Suprapubic skin (tissue), 4 donors: ENCODE measurements around the gene ADAM29. TPM values are rescaled to one million over a fixed set of nuclear protein-coding genes. Genes with fewer than 3 reads are reported as not detected.
"Not testable (repeated sequence)": the region's sequence is repeated elsewhere in the genome, so short reads cannot be mapped to it uniquely, and the experiment has no call there.

ENCODE experiments used
- DNase-seq, 2 donors: peaks; one replicate each; pipeline ENCODE4 v3.0.0-alpha.2; 2019; ENCODE audit warnings: low spot score in 2 of 2
- H3K27ac ChIP-seq: fragments of 200-600 bp; sonication (generic); one replicate; pipeline ENCODE4 v1.5.1; 2019
- H3K27me3 ChIP-seq: fragments of 200-600 bp; sonication (generic); one replicate; pipeline ENCODE4 v1.5.1; 2019
- H3K36me3 ChIP-seq: fragments of 200-600 bp; sonication (generic); one replicate; pipeline ENCODE4 v1.5.1; 2019
- H3K4me1 ChIP-seq: fragments of 200-600 bp; sonication (generic); one replicate; pipeline ENCODE4 v1.5.1; 2019
- H3K4me3 ChIP-seq: fragments of 200-600 bp; sonication (generic); one replicate; pipeline ENCODE4 v1.5.1; 2019; ENCODE audit warnings: mild to moderate bottlenecking
- H3K9me3 ChIP-seq: fragments of 200-600 bp; sonication (generic); one replicate; pipeline ENCODE4 v1.5.1; 2019
- EP300 ChIP-seq: sonication (generic); formaldehyde crosslinking; IDR thresholded peaks from one replicate; pipeline ENCODE4 v1.6.1; 2017; ENCODE audit warnings: antibody characterized with exemption
- POLR2A ChIP-seq, 2 donors: fragments of 450-650 bp; IDR thresholded peaks; one replicate each; pipeline ENCODE4 v1.6.1; 2017; ENCODE audit warnings: antibody characterized with exemption in 2 of 2, mild to moderate bottlenecking in 2 of 2, moderate library complexity in 2 of 2
- POLR2AphosphoS5 ChIP-seq, 3 donors: sonication (generic); formaldehyde crosslinking; IDR thresholded peaks; one replicate each; pipeline ENCODE4 v1.6.1; 2017; ENCODE audit warnings: antibody characterized with exemption in 3 of 3
- WGBS: methylation state at CpG from one replicate; pipeline ENCODE4 v1.1.5; 2018; 5-methylcytosine and 5-hydroxymethylcytosine counted together
- total RNA-seq, 4 donors: library from RNA; depleted of rRNA; stranded (reverse); fragments of >200 nt; gene quantifications; one replicate each; pipeline ENCODE4 v1.1.0, GENCODE V29; 2016
- TF ChIP-seq, protein P1 (sequence below), 2 donors: fragments of 200-600 bp in 1 of 2; fragments of 450-650 bp in 1 of 2; sonication (generic) in 1 of 2; IDR thresholded peaks; one replicate each; pipeline ENCODE4 v1.5.1; 2016 to 2019; ENCODE audit warnings: antibody characterized with exemption in 2 of 2, mild to moderate bottlenecking in 1 of 2, moderate library complexity in 1 of 2

ADAM29 gene
- total RNA-seq, 4 donors from 2014 or later, result not detected

DNA sequence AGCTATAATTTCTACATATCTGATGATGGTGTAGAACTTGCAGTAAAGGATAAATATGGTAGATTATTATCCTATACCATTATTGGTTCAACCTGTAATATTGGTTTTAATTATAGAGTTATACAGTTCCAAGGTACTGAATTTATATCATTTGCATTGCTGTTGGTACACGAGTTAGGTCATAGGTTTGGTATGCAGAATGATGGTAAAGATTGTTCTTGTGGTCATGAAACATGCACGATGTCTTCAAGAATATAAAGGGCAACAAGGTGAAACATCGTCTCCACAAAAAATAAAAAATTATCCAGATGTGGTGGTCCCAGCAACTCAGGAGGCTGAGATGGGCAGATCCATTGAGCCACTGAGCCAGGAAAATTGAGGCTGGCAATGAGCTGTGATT lies 99.6 kb downstream of the ADAM29 start:
- no peaks in the 10 kb centered on the region for H3K27me3 ChIP-seq
- DNase-seq, result no peak
- H3K4me1 ChIP-seq, result no peaks in the 10 kb centered on the region
- no peaks in the 10 kb centered on the region for H3K36me3 ChIP-seq
- no peak overlapping the region for H3K27ac ChIP-seq
- no peaks in the 10 kb centered on the region for H3K9me3 ChIP-seq
- TF ChIP-seq, protein P1, sequence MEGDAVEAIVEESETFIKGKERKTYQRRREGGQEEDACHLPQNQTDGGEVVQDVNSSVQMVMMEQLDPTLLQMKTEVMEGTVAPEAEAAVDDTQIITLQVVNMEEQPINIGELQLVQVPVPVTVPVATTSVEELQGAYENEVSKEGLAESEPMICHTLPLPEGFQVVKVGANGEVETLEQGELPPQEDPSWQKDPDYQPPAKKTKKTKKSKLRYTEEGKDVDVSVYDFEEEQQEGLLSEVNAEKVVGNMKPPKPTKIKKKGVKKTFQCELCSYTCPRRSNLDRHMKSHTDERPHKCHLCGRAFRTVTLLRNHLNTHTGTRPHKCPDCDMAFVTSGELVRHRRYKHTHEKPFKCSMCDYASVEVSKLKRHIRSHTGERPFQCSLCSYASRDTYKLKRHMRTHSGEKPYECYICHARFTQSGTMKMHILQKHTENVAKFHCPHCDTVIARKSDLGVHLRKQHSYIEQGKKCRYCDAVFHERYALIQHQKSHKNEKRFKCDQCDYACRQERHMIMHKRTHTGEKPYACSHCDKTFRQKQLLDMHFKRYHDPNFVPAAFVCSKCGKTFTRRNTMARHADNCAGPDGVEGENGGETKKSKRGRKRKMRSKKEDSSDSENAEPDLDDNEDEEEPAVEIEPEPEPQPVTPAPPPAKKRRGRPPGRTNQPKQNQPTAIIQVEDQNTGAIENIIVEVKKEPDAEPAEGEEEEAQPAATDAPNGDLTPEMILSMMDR (IDR thresholded peaks at IDR 0.05), result no peak
- TF ChIP-seq POLR2AphosphoS5 (IDR thresholded peaks at IDR 0.05) (no peak), POLR2A (IDR thresholded peaks at IDR 0.05) (no peak), EP300 (no peak)
- no peak overlapping the region for H3K4me3 ChIP-seq
- WGBS, result 79% methylated on average over 3 of the region's 3 CpGs

DNA sequence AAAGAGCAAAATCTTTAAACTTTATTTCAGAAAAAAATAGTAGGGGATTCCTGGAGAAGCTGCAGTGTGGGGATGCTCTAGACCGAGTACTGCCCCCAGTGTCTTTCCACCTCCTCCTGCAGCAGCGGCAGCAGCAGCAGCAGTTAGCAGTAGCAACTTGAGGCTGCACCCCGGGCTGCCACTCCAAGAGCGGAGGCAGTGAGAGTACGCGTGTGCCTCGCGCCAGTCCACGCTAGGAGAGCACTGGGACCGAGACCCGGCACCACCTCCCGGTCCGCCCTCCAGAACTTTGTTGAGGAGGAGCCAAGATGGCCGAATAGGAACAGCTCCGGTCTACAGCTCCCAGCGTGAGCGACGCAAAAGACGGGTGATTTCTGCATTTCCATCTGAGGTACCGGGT lies 101.3 kb downstream of the ADAM29 start:
- H3K27me3 ChIP-seq, DNase-seq, H3K4me3 ChIP-seq, H3K4me1 ChIP-seq, H3K27ac ChIP-seq, H3K36me3 ChIP-seq, H3K9me3 ChIP-seq: not testable (repeated sequence)
- 89% methylated on average over 20 of the region's 20 CpGs for WGBS

Other genes starting within 250 kb of the ADAM29 start
- not detected for gene GLRA3, start 89.1 kb upstream of the ADAM29 start, total RNA-seq